ENCODE measurements around the gene ZNF334. TPM values are rescaled to one million over a fixed set of nuclear protein-coding genes. Genes with fewer than 3 reads are reported as not detected.

The ZNF334 gene
- total RNA-seq, 1 donor from 2014 or later, result 3.0 TPM

GRCh38 chr20:46509523-46509922, 3.8 kb downstream of the ZNF334 start:
- Histone ChIP-seq H3K4me3 (no peak overlapping the region), H3K9me3 (no peaks in the 10 kb centered on the region), H3K27ac (no peak overlapping the region), H3K27me3 (peaks cover 2% of the 10 kb centered on the region), H3K36me3 (no peaks in the 10 kb centered on the region), H3K4me1 (no peaks in the 10 kb centered on the region)
- intact Hi-C loops (cut with DNase I), result no loop called here
- DNase-seq (no peak), ATAC-seq (no peak)
- TF ChIP-seq CTCF (IDR thresholded peaks at IDR 0.05), result no peak

- Histone ChIP-seq H3K4me1 (no peaks in the 10 kb centered on the region), H3K36me3 (no peaks in the 10 kb centered on the region), H3K9me3 (no peaks in the 10 kb centered on the region), H3K4me3 (no peak overlapping the region), H3K27ac (no peak overlapping the region), H3K27me3 (no peaks in the 10 kb centered on the region)
- DNase-seq (no peak), ATAC-seq (no peak)
- intact Hi-C loops (cut with DNase I), result no loop called here
- no peak for TF ChIP-seq CTCF (IDR thresholded peaks at IDR 0.05)
Observed at GRCh38 chr20:46507760-46508407, 5.5 kb downstream of the ZNF334 start.

GRCh38 chr20:46505506-46505905, 7.9 kb downstream of the ZNF334 start:
- no peaks in the 10 kb centered on the region for H3K36me3 ChIP-seq
- TF ChIP-seq CTCF (IDR thresholded peaks at IDR 0.05), result no peak
- no peak overlapping the region for H3K27ac ChIP-seq
- intact Hi-C loops (cut with DNase I), result no loop called here
- no peak for ATAC-seq
- no peaks in the 10 kb centered on the region for H3K27me3 ChIP-seq
- H3K4me3 ChIP-seq, result no peak overlapping the region
- H3K9me3 ChIP-seq, result peaks cover 13% of the 10 kb centered on the region
- no peak for DNase-seq
- no peaks in the 10 kb centered on the region for H3K4me1 ChIP-seq

- Histone ChIP-seq H3K36me3 (no peaks in the 10 kb centered on the region), H3K9me3 (peaks cover 16% of the 10 kb centered on the region), H3K4me3 (no peak overlapping the region), H3K27me3 (no peaks in the 10 kb centered on the region), H3K27ac (no peak overlapping the region), H3K4me1 (no peaks in the 10 kb centered on the region)
- ATAC-seq (no peak), DNase-seq (no peak)
- intact Hi-C loops (cut with DNase I), result no loop called here
- TF ChIP-seq CTCF (IDR thresholded peaks at IDR 0.05), result no peak
Observed at GRCh38 chr20:46501961-46502360, 11.4 kb downstream of the ZNF334 start.

GRCh38 chr20:46501337-46501942, 11.9 kb downstream of the ZNF334 start:
- DNase-seq (no peak), ATAC-seq (no peak)
- no peak overlapping the region for H3K4me3 ChIP-seq
- H3K4me1 ChIP-seq, result no peaks in the 10 kb centered on the region
- H3K27me3 ChIP-seq, result no peaks in the 10 kb centered on the region
- no peak for TF ChIP-seq CTCF (IDR thresholded peaks at IDR 0.05)
- H3K27ac ChIP-seq, result no peak overlapping the region
- peaks cover 16% of the 10 kb centered on the region for H3K9me3 ChIP-seq
- H3K36me3 ChIP-seq, result no peaks in the 10 kb centered on the region
- intact Hi-C loops (cut with DNase I), result no loop called here
